Measurements from ENCODE around the gene SLC35F3. TPM values are rescaled to one million over a fixed set of nuclear protein-coding genes. Genes with fewer than 3 reads are reported as not detected.
"Not testable (repeated sequence)": the region's sequence is repeated elsewhere in the genome, so short reads cannot be mapped to it uniquely, and the experiment has no call there.

Gene SLC35F3
- total and polyA plus RNA-seq, 2 experiments from 2014 or later = 0.80 to 1.3 TPM

DNA sequence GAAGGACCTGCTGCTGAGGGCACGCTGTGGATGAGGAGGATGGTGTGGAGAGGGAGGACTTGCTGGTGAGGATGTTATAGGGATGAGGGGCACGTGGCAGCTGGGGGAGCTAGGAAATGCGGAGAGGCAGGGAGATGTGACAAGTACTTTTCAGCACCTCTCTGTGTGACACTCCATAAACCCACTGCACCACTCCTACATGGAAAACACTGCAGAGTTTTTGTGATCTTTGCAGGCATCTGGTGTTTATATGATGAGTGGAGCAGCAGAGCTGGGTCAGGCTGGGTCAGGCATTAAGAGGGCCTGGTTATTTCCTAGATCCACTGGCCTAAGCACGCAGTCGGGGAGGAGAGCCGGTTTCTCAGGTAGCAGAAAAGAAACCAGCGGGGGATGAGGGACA, 301.5 kb downstream of the SLC35F3 start:
- Histone ChIP-seq H3K9me2 (replicated peaks; ENCODE audit: insufficient read depth) (no peaks in the 10 kb centered on the region), H3K27ac (no peak overlapping the region), H3K36me3 (replicated peaks; ENCODE audit: insufficient read depth, low read depth) (no peaks in the 10 kb centered on the region), H3K4me2 (no peak overlapping the region), H2AFZ (no peak overlapping the region), H3K4me3 (no peak overlapping the region), H3K9me3 (ENCODE audit: low read depth) (no peaks in the 10 kb centered on the region), H4K20me1 (ENCODE audit: insufficient read depth, poor library complexity, severe bottlenecking) (no peaks in the 10 kb centered on the region), H3K4me1 (ENCODE audit: insufficient read depth) (no peaks in the 10 kb centered on the region), H3K79me2 (no peaks in the 10 kb centered on the region), H3K27me3 (peaks cover 2% of the 10 kb centered on the region)
- DNase-seq (ENCODE audit: low spot score) = no peak
- no peak for TF ChIP-seq EZH2 (IDR thresholded peaks at IDR 0.05; ENCODE audit: borderline replicate concordance)
- WGBS (ENCODE audit: low lambda C conversion rate, missing lambda C conversion rate) = 54% methylated on average over 7 of the region's 7 CpGs

DNA sequence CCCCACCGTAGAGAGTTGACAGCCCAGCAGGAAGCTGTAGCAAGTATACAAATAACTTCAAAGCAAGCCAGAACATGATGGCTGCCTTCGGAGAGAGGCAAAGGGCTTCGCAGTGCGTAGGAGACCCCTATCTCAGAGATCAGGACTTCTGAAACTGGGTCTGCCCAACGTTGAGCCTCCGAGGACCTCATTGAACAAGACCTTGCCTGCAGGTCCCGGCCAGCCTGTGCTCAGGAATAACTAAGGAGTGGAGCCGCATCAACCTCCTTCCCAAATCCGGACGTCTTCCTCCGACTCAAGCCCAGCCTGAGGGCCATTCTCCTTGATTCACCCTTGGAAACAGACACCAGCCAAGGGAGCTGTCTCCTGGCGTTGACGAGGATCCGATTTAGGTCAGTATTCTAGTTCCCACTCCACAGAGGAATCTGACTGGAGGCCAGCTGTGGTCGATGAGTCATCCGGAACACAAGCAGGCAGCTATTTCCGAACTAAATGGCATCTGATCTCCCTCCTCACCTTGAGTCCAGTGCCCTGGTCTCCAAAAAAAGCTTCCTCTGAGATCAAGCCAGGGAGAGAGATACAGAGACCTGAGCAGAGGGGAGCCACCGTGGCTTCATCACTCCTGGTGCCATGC, 302.3 kb downstream of the SLC35F3 start:
- WGBS (ENCODE audit: low lambda C conversion rate, missing lambda C conversion rate) = 73% methylated on average over 18 of the region's 18 CpGs
- Histone ChIP-seq H3K79me2 (no peaks in the 10 kb centered on the region), H3K4me1 (ENCODE audit: insufficient read depth) (no peaks in the 10 kb centered on the region), H3K36me3 (replicated peaks; ENCODE audit: insufficient read depth, low read depth) (no peaks in the 10 kb centered on the region), H3K9me3 (ENCODE audit: low read depth) (no peaks in the 10 kb centered on the region), H3K9me2 (replicated peaks; ENCODE audit: insufficient read depth) (no peaks in the 10 kb centered on the region), H3K27ac (no peak overlapping the region), H2AFZ (no peak overlapping the region), H3K4me2 (no peak overlapping the region), H3K27me3 (no peaks in the 10 kb centered on the region), H3K4me3 (no peak overlapping the region), H4K20me1 (ENCODE audit: insufficient read depth, poor library complexity, severe bottlenecking) (no peaks in the 10 kb centered on the region)
- TF ChIP-seq EZH2phosphoT487 (IDR thresholded peaks at IDR 0.05; ENCODE audit: low read depth, severe bottlenecking, unreplicated experiment) (no peak), EZH2 (IDR thresholded peaks at IDR 0.05; ENCODE audit: borderline replicate concordance) (no peak)
- TF ChIP-seq, protein P1, sequence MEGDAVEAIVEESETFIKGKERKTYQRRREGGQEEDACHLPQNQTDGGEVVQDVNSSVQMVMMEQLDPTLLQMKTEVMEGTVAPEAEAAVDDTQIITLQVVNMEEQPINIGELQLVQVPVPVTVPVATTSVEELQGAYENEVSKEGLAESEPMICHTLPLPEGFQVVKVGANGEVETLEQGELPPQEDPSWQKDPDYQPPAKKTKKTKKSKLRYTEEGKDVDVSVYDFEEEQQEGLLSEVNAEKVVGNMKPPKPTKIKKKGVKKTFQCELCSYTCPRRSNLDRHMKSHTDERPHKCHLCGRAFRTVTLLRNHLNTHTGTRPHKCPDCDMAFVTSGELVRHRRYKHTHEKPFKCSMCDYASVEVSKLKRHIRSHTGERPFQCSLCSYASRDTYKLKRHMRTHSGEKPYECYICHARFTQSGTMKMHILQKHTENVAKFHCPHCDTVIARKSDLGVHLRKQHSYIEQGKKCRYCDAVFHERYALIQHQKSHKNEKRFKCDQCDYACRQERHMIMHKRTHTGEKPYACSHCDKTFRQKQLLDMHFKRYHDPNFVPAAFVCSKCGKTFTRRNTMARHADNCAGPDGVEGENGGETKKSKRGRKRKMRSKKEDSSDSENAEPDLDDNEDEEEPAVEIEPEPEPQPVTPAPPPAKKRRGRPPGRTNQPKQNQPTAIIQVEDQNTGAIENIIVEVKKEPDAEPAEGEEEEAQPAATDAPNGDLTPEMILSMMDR (IDR thresholded peaks at IDR 0.05; ENCODE audit: poor library complexity) = no peak
- no peak for DNase-seq (ENCODE audit: low spot score)

DNA sequence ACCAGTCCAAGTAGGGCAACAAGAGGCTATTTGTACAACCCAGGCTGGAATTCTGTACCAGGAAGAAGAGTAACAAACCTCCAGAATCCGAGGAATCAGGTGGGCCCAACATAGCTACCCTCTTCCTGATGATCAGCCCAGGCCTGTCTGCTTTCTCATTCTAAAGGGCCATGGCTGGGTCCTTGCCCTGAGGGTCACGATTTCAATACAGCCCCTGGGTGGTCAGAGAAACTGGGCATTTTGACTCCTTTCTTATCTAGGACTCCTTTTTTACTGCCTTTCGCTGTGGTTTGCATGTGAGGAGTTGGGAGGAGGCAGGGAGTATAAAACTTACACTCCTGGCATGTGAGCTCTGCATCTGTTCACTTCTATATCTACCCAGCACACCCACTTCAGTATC, 303.9 kb downstream of the SLC35F3 start:
- no peaks in the 10 kb centered on the region for H3K79me2 ChIP-seq
- no peaks in the 10 kb centered on the region for H3K4me1 ChIP-seq (ENCODE audit: insufficient read depth)
- H3K4me3 ChIP-seq = no peak overlapping the region
- no peaks in the 10 kb centered on the region for H3K36me3 ChIP-seq (replicated peaks; ENCODE audit: insufficient read depth, low read depth)
- H4K20me1 ChIP-seq (ENCODE audit: insufficient read depth, poor library complexity, severe bottlenecking) = no peaks in the 10 kb centered on the region
- H3K9me2 ChIP-seq (replicated peaks; ENCODE audit: insufficient read depth) = no peaks in the 10 kb centered on the region
- 49% methylated on average over 3 of the region's 3 CpGs for WGBS (ENCODE audit: low lambda C conversion rate, missing lambda C conversion rate)
- H3K27me3 ChIP-seq = peaks cover 7% of the 10 kb centered on the region
- no peak for TF ChIP-seq EZH2 (IDR thresholded peaks at IDR 0.05; ENCODE audit: borderline replicate concordance)
- TF ChIP-seq, protein P1 (IDR thresholded peaks at IDR 0.05; ENCODE audit: poor library complexity) = no peak
- TF ChIP-seq EZH2phosphoT487 (IDR thresholded peaks at IDR 0.05; ENCODE audit: low read depth, severe bottlenecking, unreplicated experiment) = no peak
- no peak for DNase-seq (ENCODE audit: low spot score)
- no peak overlapping the region for H3K4me2 ChIP-seq
- no peak overlapping the region for H3K27ac ChIP-seq
- no peaks in the 10 kb centered on the region for H3K9me3 ChIP-seq (ENCODE audit: low read depth)
- no peak overlapping the region for H2AFZ ChIP-seq

DNA sequence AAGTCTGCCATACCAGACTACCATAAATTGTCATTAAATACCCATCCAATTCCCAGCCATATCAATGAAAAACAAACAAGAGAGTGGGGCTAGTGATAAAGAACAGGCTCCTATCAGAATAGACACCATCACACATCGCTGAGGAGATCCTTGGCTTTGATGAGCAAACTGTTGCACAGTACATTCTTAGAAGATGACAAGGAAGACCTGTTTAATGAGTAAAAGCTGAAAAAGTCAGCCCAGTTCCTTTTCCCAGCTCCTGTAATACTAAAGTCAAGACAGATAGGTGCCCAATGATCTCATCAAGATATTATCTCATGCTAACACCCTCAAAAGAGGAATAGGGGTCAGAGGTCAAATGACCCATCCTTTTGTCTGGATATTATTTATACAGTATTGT, 304.3 kb downstream of the SLC35F3 start:
- Histone ChIP-seq H3K9me2 (replicated peaks; ENCODE audit: insufficient read depth) (no peaks in the 10 kb centered on the region), H3K4me1 (ENCODE audit: insufficient read depth) (peaks cover 4% of the 10 kb centered on the region), H4K20me1 (ENCODE audit: insufficient read depth, poor library complexity, severe bottlenecking) (no peaks in the 10 kb centered on the region), H3K4me3 (no peak overlapping the region), H3K27ac (no peak overlapping the region), H3K9me3 (ENCODE audit: low read depth) (no peaks in the 10 kb centered on the region), H2AFZ (no peak overlapping the region), H3K4me2 (no peak overlapping the region), H3K36me3 (replicated peaks; ENCODE audit: insufficient read depth, low read depth) (no peaks in the 10 kb centered on the region), H3K79me2 (no peaks in the 10 kb centered on the region), H3K27me3 (peaks cover 12% of the 10 kb centered on the region)
- TF ChIP-seq, protein P1 (IDR thresholded peaks at IDR 0.05; ENCODE audit: poor library complexity) = no peak
- TF ChIP-seq EZH2 (IDR thresholded peaks at IDR 0.05; ENCODE audit: borderline replicate concordance) = no peak
- no peak for TF ChIP-seq EZH2phosphoT487 (IDR thresholded peaks at IDR 0.05; ENCODE audit: low read depth, severe bottlenecking, unreplicated experiment)
- no peak for DNase-seq (ENCODE audit: low spot score)
- WGBS (ENCODE audit: low lambda C conversion rate, missing lambda C conversion rate) = 21% methylated on average over 1 of the region's 1 CpG

DNA sequence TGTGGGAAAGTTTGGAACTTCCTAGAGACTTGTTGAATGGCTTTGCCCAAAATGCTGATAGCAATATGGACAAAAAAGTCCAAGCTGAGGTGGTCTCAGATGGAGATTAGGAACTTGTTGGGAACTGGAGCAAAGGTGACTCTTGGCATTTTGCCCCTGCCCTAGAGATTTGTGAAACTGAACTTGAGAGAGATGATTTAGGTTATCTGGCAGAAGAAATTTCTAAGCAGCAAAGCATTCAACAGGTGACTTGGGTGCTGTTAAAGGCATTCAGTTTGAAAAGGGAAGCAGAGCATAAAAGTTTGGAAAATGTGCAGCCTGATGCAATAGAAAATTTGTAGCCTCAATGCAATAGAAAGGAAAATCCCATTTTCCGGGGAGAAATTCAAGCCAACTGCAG, 306.0 kb downstream of the SLC35F3 start:
- not testable (repeated sequence) for H3K4me2 ChIP-seq; H3K4me3 ChIP-seq; DNase-seq (ENCODE audit: low spot score); H3K4me1 ChIP-seq (ENCODE audit: insufficient read depth); H3K79me2 ChIP-seq; H3K36me3 ChIP-seq (replicated peaks; ENCODE audit: insufficient read depth, low read depth); H3K27ac ChIP-seq; H2AFZ ChIP-seq; H4K20me1 ChIP-seq (ENCODE audit: insufficient read depth, poor library complexity, severe bottlenecking); H3K9me2 ChIP-seq (replicated peaks; ENCODE audit: insufficient read depth); H3K9me3 ChIP-seq (ENCODE audit: low read depth)
- peaks cover 19% of the 10 kb centered on the region for H3K27me3 ChIP-seq
- WGBS (ENCODE audit: low lambda C conversion rate, missing lambda C conversion rate) = 92% methylated on average over 1 of the region's 1 CpG

DNA sequence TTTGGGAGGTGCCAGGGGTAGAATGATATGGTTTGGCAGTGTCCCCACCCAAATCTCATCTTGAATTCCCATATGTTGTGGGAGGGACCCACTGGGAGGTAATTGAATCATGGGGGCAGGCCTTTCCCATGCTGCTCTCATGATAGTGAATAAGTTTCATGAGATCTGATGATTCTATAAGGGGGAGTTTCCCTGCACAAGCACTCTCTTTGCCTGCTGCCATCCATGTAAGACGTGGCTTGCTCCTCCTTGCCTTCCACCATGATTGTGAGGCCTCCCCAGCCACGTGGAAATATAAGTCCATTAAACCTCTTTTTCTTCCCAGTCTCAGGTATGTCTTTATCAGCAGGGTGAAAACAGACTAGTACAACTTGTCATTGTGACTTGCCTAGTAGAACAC, 307.4 kb downstream of the SLC35F3 start:
- 77% methylated on average over 2 of the region's 2 CpGs for WGBS (ENCODE audit: low lambda C conversion rate, missing lambda C conversion rate)
- H3K79me2 ChIP-seq = not testable (repeated sequence)
- H3K27me3 ChIP-seq = peaks cover 31% of the 10 kb centered on the region

More for the DNA sequence above, 307.4 kb downstream of the SLC35F3 start:
- H4K20me1 ChIP-seq (ENCODE audit: insufficient read depth, poor library complexity, severe bottlenecking); H3K4me2 ChIP-seq; H3K4me3 ChIP-seq; H3K9me3 ChIP-seq (ENCODE audit: low read depth); H3K27ac ChIP-seq; H3K36me3 ChIP-seq (replicated peaks; ENCODE audit: insufficient read depth, low read depth); H2AFZ ChIP-seq; H3K9me2 ChIP-seq (replicated peaks; ENCODE audit: insufficient read depth); H3K4me1 ChIP-seq (ENCODE audit: insufficient read depth); DNase-seq (ENCODE audit: low spot score): not testable (repeated sequence)
